K562 (cell line): ENCODE measurements around the gene CD93. TPM values are rescaled to one million over a fixed set of nuclear protein-coding genes. Genes with fewer than 3 reads are reported as not detected.

Experiments used
- CBFB ChIP-seq: sonication (generic); formaldehyde crosslinking; IDR thresholded peaks from 2 replicates; pipeline ENCODE4 v1.4.0; 2020; ENCODE audit warnings: mild to moderate bottlenecking, missing genetic modification reagents
- CEBPG ChIP-seq, 3 experiments: fragments of 200-800 bp in 1 of 3; sonication (Bioruptor generic) in 1 of 3; sonication (generic) in 1 of 3; formaldehyde crosslinking in 1 of 3; IDR thresholded peaks in 2 of 3; conservative IDR thresholded peaks in 1 of 3; 2 replicates each; pipeline versions ENCODE4 v1.6.1 to v1.8.0; 2016 to 2022; ENCODE audit warnings: missing compliant biosample characterization in 2 of 3, missing genetic modification characterization in 2 of 3, mild to moderate bottlenecking in 1 of 3, missing genetic modification reagents in 1 of 3
- CREM ChIP-seq: IDR thresholded peaks from 2 replicates; pipeline ENCODE4 v1.6.1; 2014; ENCODE audit warnings: antibody characterized with exemption, low read depth
- ETV1 ChIP-seq: fragments of 450-650 bp; conservative IDR thresholded peaks from 2 replicates; pipeline ENCODE4 v1.6.1; 2016; ENCODE audit warnings: missing genetic modification characterization, control low read depth, low read depth, missing compliant biosample characterization
- MAX ChIP-seq: sonication (generic); formaldehyde crosslinking; IDR thresholded peaks from 2 replicates; pipeline ENCODE4 v1.9.0; 2022; ENCODE audit warnings: mild to moderate bottlenecking, missing genetic modification reagents
- MITF ChIP-seq: IDR thresholded peaks from 2 replicates; pipeline ENCODE4 v1.6.1; 2014; ENCODE audit warnings: antibody characterized with exemption
- TARDBP ChIP-seq: fragments of 450-650 bp; IDR thresholded peaks from 2 replicates; pipeline ENCODE4 v1.6.1; 2016
- THAP12 ChIP-seq: fragments of 250-450 bp; sonication (Bioruptor Pico); IDR thresholded peaks from 2 replicates; pipeline ENCODE4 v1.9.0; 2021; ENCODE audit warnings: mild to moderate bottlenecking, inconsistent platforms
- polyA plus RNA-seq, 8 experiments: library from polyadenylated mRNA; depleted of rRNA in 4 of 8; stranded (reverse) in 5 of 8; unstranded in 3 of 8; fragments of >200 nt; fragmentation: Nextera tagmentation in 2 of 8; fragmentation: Illumina TruSeq in 1 of 8; extraction: Ambion mirVana in 2 of 8; extraction: Trizol in 1 of 8; gene quantifications; 2 replicates each; pipeline versions ENCODE4 v1.2.1 to v1.2.3, GENCODE V29; 2011 to 2014; ENCODE audit warnings: inconsistent platforms in 1 of 8, missing spikeins in 1 of 8
- total RNA-seq, 7 experiments: library from RNA; depleted of rRNA in 6 of 7; stranded (reverse); fragments of >200 nt in 6 of 7; fragmentation: Illumina TruSeq in 2 of 7; extraction: Trizol in 2 of 7; gene quantifications; 2 replicates each; pipeline versions ENCODE4 v1.2.1 to v1.2.3, GENCODE V29; 2011 to 2021; ENCODE audit warnings: low replicate concordance in 1 of 7
- TF ChIP-seq, protein P1 (sequence below): fragments of 450-650 bp; IDR thresholded peaks from 2 replicates; pipeline ENCODE4 v1.6.1; 2016; ENCODE audit warnings: mild to moderate bottlenecking, moderate library complexity

CD93 gene
- total and polyA plus RNA-seq, 9 of the 15 experiments (the other 6 are each of a cell fraction or from before 2014, with no cell fraction given) = 0.03 to 0.20 (median 0.05) TPM

DNA sequence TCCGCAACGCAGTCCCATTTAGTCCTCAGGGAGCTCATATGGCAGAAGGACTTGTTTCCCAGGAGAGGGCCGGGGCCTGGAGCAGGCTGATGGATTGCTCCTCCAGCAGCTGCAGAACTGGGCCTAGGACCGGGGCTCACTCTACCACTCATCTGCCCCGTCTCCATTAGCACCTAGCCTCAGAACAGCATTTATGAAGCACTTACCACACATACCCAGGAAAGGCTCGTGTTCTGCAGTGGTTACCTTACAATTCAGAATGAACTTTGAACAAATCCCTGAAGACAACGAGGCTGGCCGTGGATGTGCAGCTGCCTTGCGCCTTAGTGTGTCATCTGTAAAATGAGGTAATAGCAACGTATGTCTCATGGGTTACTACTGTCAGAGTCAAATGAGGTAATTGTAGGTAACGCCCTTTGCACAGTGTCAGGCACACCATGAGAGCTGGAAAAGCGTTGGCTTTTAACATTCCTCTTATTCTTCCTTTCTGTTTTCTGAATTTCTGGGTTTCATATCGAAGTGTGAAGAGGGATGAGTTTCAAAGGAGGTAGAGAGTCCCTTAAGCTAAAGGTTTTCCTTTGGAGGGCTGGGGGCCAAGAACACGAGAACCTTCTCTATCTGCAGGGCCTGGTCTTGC, 46.3 kb upstream of the CD93 start (continued):
- TF ChIP-seq, protein P1, sequence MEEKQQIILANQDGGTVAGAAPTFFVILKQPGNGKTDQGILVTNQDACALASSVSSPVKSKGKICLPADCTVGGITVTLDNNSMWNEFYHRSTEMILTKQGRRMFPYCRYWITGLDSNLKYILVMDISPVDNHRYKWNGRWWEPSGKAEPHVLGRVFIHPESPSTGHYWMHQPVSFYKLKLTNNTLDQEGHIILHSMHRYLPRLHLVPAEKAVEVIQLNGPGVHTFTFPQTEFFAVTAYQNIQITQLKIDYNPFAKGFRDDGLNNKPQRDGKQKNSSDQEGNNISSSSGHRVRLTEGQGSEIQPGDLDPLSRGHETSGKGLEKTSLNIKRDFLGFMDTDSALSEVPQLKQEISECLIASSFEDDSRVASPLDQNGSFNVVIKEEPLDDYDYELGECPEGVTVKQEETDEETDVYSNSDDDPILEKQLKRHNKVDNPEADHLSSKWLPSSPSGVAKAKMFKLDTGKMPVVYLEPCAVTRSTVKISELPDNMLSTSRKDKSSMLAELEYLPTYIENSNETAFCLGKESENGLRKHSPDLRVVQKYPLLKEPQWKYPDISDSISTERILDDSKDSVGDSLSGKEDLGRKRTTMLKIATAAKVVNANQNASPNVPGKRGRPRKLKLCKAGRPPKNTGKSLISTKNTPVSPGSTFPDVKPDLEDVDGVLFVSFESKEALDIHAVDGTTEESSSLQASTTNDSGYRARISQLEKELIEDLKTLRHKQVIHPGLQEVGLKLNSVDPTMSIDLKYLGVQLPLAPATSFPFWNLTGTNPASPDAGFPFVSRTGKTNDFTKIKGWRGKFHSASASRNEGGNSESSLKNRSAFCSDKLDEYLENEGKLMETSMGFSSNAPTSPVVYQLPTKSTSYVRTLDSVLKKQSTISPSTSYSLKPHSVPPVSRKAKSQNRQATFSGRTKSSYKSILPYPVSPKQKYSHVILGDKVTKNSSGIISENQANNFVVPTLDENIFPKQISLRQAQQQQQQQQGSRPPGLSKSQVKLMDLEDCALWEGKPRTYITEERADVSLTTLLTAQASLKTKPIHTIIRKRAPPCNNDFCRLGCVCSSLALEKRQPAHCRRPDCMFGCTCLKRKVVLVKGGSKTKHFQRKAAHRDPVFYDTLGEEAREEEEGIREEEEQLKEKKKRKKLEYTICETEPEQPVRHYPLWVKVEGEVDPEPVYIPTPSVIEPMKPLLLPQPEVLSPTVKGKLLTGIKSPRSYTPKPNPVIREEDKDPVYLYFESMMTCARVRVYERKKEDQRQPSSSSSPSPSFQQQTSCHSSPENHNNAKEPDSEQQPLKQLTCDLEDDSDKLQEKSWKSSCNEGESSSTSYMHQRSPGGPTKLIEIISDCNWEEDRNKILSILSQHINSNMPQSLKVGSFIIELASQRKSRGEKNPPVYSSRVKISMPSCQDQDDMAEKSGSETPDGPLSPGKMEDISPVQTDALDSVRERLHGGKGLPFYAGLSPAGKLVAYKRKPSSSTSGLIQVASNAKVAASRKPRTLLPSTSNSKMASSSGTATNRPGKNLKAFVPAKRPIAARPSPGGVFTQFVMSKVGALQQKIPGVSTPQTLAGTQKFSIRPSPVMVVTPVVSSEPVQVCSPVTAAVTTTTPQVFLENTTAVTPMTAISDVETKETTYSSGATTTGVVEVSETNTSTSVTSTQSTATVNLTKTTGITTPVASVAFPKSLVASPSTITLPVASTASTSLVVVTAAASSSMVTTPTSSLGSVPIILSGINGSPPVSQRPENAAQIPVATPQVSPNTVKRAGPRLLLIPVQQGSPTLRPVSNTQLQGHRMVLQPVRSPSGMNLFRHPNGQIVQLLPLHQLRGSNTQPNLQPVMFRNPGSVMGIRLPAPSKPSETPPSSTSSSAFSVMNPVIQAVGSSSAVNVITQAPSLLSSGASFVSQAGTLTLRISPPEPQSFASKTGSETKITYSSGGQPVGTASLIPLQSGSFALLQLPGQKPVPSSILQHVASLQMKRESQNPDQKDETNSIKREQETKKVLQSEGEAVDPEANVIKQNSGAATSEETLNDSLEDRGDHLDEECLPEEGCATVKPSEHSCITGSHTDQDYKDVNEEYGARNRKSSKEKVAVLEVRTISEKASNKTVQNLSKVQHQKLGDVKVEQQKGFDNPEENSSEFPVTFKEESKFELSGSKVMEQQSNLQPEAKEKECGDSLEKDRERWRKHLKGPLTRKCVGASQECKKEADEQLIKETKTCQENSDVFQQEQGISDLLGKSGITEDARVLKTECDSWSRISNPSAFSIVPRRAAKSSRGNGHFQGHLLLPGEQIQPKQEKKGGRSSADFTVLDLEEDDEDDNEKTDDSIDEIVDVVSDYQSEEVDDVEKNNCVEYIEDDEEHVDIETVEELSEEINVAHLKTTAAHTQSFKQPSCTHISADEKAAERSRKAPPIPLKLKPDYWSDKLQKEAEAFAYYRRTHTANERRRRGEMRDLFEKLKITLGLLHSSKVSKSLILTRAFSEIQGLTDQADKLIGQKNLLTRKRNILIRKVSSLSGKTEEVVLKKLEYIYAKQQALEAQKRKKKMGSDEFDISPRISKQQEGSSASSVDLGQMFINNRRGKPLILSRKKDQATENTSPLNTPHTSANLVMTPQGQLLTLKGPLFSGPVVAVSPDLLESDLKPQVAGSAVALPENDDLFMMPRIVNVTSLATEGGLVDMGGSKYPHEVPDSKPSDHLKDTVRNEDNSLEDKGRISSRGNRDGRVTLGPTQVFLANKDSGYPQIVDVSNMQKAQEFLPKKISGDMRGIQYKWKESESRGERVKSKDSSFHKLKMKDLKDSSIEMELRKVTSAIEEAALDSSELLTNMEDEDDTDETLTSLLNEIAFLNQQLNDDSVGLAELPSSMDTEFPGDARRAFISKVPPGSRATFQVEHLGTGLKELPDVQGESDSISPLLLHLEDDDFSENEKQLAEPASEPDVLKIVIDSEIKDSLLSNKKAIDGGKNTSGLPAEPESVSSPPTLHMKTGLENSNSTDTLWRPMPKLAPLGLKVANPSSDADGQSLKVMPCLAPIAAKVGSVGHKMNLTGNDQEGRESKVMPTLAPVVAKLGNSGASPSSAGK = peak; percentile 51
- TF ChIP-seq ETV1 (0 out of 2 replicates have a peak, but pooled peaks have one; percentile 9), TARDBP (0 out of 2 replicates have a peak, but pooled peaks have one; percentile 46), CREM (peak; percentile 93), THAP12 (no peak), MITF (no peak), CEBPG (CRISPR knock-in tag; IDR thresholded peaks at IDR 0.05) (peak; percentile 80), CEBPG (tag; conservative IDR thresholded peaks at IDR 0.05 in 1 of 2, IDR thresholded peaks at IDR 0.05 in 1 of 2) (peak in 1 of 2 experiments; percentile 82; a peak in 3 of 4 replicates), MAX (CRISPR knock-in tag) (peak; percentile 45; the same call in 1 of the 2 replicates), CBFB (CRISPR knock-in tag) (peak; percentile 54; the same call in 1 of the 2 replicates)
